SK-N-SH treated with all-trans-retinoic acid at 6 μM for 48 hours (cell line): Measurements from ENCODE around the gene GPC6.

ENCODE experiments used
- BACH2 ChIP-seq: fragments of 250-450 bp; sonication (Bioruptor Pico); IDR thresholded peaks from 2 replicates; pipeline ENCODE4 v1.9.0; 2021; ENCODE audit warnings: mild to moderate bottlenecking, borderline replicate concordance
- GLIS3 ChIP-seq: fragments of 250-450 bp; sonication (Bioruptor Pico); IDR thresholded peaks from 2 replicates; pipeline ENCODE4 v1.5.0; 2020; ENCODE audit warnings: mild to moderate bottlenecking, moderate library complexity
- OSR1 ChIP-seq: fragments of 250-450 bp; sonication (Bioruptor Pico); IDR thresholded peaks from 2 replicates; pipeline ENCODE4 v1.8.0; 2022; ENCODE audit warnings: moderate library complexity, mild to moderate bottlenecking, inconsistent platforms
- ZC3H10 ChIP-seq: fragments of 250-450 bp; sonication (Bioruptor Pico); IDR thresholded peaks from 2 replicates; pipeline ENCODE4 v1.5.1; 2021; ENCODE audit warnings: mild to moderate bottlenecking, moderate library complexity
- ZFP3 ChIP-seq: fragments of 250-450 bp; sonication (Bioruptor Pico); IDR thresholded peaks from 2 replicates; pipeline ENCODE4 v1.5.0; 2020; ENCODE audit warnings: mild to moderate bottlenecking, moderate library complexity
- TF ChIP-seq, protein P1 (sequence below): fragments of 250-450 bp; sonication (Bioruptor Pico); IDR thresholded peaks from 2 replicates; pipeline ENCODE4 v1.8.0; 2020; ENCODE audit warnings: mild to moderate bottlenecking, moderate library complexity, borderline replicate concordance
- TF ChIP-seq, protein P2 (sequence below): fragments of 250-450 bp; sonication (Bioruptor Pico); IDR thresholded peaks from 2 replicates; pipeline ENCODE4 v1.5.1; 2020; ENCODE audit warnings: low read depth, mild to moderate bottlenecking, moderate library complexity

DNA sequence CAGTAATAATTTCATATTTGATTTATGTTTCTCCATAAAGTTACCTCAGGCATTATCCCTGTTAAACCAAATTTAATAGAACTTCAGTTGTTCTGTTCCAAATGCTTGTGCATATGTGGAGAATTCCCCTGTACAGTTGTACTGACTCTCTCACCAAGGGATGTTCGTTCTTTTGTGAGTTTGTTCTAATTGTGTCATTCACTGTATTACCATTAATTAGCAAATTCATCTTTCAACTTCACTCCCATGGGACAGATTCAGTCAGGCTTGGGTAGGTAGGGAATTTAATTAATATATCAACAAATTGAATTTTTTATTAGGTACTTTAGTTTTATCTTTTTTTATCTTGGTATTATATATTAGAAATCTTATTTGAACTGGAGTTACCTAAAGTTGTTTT is 987.5 kb downstream of the GPC6 start:
- TF ChIP-seq ZFP3 (CRISPR knock-in tag) (no peak), GLIS3 (CRISPR knock-in tag) (no peak), ZC3H10 (CRISPR knock-in tag) (no peak), OSR1 (CRISPR knock-in tag) (no peak), BACH2 (no peak)
- TF ChIP-seq, protein P1, sequence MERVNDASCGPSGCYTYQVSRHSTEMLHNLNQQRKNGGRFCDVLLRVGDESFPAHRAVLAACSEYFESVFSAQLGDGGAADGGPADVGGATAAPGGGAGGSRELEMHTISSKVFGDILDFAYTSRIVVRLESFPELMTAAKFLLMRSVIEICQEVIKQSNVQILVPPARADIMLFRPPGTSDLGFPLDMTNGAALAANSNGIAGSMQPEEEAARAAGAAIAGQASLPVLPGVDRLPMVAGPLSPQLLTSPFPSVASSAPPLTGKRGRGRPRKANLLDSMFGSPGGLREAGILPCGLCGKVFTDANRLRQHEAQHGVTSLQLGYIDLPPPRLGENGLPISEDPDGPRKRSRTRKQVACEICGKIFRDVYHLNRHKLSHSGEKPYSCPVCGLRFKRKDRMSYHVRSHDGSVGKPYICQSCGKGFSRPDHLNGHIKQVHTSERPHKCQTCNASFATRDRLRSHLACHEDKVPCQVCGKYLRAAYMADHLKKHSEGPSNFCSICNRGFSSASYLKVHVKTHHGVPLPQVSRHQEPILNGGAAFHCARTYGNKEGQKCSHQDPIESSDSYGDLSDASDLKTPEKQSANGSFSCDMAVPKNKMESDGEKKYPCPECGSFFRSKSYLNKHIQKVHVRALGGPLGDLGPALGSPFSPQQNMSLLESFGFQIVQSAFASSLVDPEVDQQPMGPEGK (CRISPR knock-in tag): no peak
- TF ChIP-seq, protein P2, sequence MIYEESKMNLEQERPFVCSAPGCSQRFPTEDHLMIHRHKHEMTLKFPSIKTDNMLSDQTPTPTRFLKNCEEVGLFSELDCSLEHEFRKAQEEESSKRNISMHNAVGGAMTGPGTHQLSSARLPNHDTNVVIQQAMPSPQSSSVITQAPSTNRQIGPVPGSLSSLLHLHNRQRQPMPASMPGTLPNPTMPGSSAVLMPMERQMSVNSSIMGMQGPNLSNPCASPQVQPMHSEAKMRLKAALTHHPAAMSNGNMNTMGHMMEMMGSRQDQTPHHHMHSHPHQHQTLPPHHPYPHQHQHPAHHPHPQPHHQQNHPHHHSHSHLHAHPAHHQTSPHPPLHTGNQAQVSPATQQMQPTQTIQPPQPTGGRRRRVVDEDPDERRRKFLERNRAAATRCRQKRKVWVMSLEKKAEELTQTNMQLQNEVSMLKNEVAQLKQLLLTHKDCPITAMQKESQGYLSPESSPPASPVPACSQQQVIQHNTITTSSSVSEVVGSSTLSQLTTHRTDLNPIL (CRISPR knock-in tag): no peak
